Fibroblast of pulmonary artery (primary cell): ENCODE measurements around the gene WDR18.
"Not testable (repeated sequence)": the region's sequence is repeated elsewhere in the genome, so short reads cannot be mapped to it uniquely, and the experiment has no call there.

Experiments used
- DNase-seq: peaks from one replicate; pipeline ENCODE4 v3.0.0-alpha.2; 2010; ENCODE audit warnings: low read depth
- H3K4me3 ChIP-seq: replicated peaks from 2 replicates; pipeline ENCODE4 v1.5.1; 2011; ENCODE audit warnings: low read depth, mild to moderate bottlenecking, control low read depth, low read length, moderate library complexity
- TF ChIP-seq, protein P1 (sequence below): IDR thresholded peaks from 2 replicates; pipeline ENCODE4 v1.5.1; 2011; ENCODE audit warnings: mild to moderate bottlenecking, control low read depth, low read length, inconsistent platforms; ENCODE audit errors: missing control alignments

The WDR18 gene

GRCh38 chr19:955803-956765, 28.1 kb upstream of the WDR18 start:
- no peak overlapping the region for H3K4me3 ChIP-seq
- TF ChIP-seq, protein P1, sequence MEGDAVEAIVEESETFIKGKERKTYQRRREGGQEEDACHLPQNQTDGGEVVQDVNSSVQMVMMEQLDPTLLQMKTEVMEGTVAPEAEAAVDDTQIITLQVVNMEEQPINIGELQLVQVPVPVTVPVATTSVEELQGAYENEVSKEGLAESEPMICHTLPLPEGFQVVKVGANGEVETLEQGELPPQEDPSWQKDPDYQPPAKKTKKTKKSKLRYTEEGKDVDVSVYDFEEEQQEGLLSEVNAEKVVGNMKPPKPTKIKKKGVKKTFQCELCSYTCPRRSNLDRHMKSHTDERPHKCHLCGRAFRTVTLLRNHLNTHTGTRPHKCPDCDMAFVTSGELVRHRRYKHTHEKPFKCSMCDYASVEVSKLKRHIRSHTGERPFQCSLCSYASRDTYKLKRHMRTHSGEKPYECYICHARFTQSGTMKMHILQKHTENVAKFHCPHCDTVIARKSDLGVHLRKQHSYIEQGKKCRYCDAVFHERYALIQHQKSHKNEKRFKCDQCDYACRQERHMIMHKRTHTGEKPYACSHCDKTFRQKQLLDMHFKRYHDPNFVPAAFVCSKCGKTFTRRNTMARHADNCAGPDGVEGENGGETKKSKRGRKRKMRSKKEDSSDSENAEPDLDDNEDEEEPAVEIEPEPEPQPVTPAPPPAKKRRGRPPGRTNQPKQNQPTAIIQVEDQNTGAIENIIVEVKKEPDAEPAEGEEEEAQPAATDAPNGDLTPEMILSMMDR: no peak
- DNase-seq: no peak

GRCh38 chr19:956766-957440, 27.2 kb upstream of the WDR18 start:
- TF ChIP-seq, protein P1: no peak
- DNase-seq: no peak
- no peak overlapping the region for H3K4me3 ChIP-seq

DNA sequence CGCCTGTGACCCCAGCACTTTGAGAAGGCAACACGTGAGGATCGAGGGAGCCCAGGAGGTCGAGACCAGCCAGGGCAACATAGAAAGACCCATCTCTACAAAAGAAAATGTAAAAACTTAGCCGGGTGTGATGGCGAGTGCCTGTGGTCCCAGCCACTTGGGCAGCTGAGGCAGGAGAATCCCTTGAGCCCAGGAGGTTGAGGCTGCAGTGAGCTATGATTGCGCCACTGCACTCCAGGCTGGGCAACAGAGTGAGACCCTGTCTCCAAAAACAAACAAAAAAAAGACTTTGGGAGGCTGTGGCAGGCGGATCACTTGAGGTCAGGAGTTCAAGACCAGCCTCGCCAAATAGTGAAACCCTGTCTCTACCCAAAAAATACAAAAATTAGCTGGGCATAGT, 26.6 kb upstream of the WDR18 start:
- not testable (repeated sequence) for DNase-seq, H3K4me3 ChIP-seq

DNA sequence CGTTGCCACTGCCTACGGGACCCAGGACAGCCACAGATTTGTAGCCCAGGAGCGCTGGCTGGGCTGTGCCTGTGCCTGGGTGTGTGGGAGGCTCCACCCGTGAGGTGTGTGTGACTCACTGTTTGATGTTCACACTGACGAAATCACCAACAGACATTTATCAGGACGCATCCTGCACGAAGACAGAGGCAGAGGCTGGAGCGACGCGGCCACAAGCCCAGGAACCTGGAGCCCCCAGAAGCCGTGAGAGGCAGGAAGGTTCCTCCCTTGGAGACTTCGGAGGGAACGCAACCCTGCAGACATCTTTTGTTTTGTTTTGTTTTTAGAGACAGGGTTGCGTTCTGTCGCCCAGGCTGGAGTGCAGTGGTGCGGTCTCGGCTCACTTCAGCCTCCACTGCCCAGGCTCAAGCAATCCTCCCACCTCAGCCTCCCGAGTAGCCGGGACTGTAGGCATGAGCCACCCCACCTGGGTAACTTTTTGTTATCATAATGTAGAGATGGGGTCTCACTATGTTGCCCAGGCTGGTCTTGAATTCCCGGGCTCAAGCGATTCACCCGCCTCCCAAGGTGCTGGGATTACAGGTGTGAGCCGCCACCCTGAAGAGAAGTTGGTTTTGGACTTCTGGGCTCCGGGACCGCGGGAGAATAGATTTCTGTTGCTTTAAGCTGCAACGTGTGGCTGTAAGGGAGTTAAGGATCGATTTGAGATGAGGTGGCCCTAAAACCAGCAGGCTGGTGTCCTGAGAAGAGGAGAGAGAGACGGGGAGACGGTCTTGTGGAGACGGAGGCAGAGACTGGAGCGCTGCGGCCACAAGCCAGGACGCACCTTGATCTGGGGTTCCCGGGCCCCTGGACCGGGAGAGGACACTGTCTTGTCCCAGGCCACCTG, 24.9 kb upstream of the WDR18 start:
- DNase-seq: peak; percentile 36
- TF ChIP-seq, protein P1: no peak

DNA sequence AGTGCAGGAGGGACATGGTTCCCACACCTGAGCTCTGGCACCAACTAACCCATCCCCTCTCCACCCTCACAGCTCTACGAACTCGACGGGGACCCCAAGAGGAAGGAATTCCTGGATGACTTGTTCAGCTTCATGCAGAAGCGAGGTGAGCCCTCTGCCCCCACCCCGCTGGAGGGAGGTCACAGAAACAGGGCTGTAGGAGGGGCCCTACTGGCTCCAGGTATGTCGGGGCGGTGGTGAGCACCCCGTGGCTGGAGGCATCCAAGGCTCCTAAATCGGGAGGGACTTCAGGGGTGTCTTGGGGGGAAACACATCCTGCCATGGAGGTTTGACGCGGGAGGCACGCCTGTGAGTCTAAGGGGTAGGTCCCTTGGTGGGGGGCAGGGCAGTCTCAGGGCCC, 24.1 kb upstream of the WDR18 start:
- TF ChIP-seq, protein P1: no peak
- no peak for DNase-seq
- no peak overlapping the region for H3K4me3 ChIP-seq

More for the DNA sequence above, 24.9 kb upstream of the WDR18 start:
- no peak overlapping the region for H3K4me3 ChIP-seq

- no peak overlapping the region for H3K4me3 ChIP-seq
- TF ChIP-seq, protein P1: no peak
Observed at GRCh38 chr19:960601-960938, 23.6 kb upstream of the WDR18 start.

More at GRCh38 chr19:960601-960938, 23.6 kb upstream of the WDR18 start:
- no peak for DNase-seq
